T follicular helper cell (primary cell): ENCODE results near the gene CNOT4.
A peak's percentile ranks its signal among the peaks of the same experiment; 100 is the strongest.

Experiments used
- DNase-seq: peaks from one replicate; pipeline ENCODE4 v3.0.0-alpha.2; 2020; ENCODE audit warnings: low read depth
- total RNA-seq, 2 experiments: gene quantifications; one replicate each; lab custom pipeline; 2026; lab: John Stamatoyannopoulos, UW

Gene CNOT4, protein sequence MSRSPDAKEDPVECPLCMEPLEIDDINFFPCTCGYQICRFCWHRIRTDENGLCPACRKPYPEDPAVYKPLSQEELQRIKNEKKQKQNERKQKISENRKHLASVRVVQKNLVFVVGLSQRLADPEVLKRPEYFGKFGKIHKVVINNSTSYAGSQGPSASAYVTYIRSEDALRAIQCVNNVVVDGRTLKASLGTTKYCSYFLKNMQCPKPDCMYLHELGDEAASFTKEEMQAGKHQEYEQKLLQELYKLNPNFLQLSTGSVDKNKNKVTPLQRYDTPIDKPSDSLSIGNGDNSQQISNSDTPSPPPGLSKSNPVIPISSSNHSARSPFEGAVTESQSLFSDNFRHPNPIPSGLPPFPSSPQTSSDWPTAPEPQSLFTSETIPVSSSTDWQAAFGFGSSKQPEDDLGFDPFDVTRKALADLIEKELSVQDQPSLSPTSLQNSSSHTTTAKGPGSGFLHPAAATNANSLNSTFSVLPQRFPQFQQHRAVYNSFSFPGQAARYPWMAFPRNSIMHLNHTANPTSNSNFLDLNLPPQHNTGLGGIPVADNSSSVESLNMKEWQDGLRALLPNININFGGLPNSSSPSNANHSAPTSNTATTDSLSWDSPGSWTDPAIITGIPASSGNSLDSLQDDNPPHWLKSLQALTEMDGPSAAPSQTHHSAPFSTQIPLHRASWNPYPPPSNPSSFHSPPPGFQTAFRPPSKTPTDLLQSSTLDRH
- 23.2 to 32.1 reads per million in 2 experiments for total RNA-seq

DNA sequence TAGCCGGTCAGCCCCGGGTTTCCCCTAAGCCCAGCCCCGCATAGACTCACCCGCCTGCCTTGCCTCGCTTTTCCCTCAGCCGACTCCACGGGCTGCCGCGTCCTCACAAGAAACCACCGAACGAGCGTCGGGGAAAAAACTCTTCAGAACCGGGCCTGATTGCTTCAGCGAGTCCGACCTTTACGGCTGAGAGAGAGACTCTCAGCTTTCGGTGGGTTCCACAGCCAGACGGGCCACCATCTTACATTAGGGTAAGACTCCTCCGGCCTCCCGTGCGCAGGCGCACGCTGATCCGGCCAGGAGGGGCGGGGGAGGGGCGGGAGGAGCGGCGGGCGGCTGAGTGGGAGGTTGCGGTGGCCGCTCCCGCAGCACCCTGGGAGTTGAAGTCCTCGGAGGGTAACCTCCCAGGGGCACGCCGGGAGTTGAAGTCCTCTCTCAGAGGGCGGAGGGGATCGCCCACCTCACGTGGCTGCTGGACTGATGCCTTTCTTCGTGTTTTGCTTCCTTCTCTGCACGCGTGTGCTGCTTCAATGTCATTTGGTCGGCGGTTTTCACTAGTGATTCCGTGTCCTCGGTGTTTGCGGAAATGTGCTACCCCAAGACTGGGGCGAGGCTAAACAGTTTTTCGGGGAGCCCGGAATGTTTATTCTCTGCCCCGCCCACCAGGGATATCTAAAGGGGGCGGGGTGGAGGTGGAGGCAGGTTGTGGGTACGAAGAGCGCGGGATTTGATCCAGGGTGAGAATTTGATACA lies at the start of gene CNOT4:
Gene CNOT4, minus strand, starts transcription at position 264 of the 753 bp plus-strand sequence. CDS start 71,771 bp downstream, outside the sequence.
- DNase-seq, result peak; percentile 97

- no peak for DNase-seq
These were observed 49.0 kb upstream of the CNOT4 start for GRCh38 chr7:135558881-135559280.

- peak; percentile 54 for DNase-seq
These were observed 48.5 kb upstream of the CNOT4 start for GRCh38 chr7:135558337-135558767.

DNA sequence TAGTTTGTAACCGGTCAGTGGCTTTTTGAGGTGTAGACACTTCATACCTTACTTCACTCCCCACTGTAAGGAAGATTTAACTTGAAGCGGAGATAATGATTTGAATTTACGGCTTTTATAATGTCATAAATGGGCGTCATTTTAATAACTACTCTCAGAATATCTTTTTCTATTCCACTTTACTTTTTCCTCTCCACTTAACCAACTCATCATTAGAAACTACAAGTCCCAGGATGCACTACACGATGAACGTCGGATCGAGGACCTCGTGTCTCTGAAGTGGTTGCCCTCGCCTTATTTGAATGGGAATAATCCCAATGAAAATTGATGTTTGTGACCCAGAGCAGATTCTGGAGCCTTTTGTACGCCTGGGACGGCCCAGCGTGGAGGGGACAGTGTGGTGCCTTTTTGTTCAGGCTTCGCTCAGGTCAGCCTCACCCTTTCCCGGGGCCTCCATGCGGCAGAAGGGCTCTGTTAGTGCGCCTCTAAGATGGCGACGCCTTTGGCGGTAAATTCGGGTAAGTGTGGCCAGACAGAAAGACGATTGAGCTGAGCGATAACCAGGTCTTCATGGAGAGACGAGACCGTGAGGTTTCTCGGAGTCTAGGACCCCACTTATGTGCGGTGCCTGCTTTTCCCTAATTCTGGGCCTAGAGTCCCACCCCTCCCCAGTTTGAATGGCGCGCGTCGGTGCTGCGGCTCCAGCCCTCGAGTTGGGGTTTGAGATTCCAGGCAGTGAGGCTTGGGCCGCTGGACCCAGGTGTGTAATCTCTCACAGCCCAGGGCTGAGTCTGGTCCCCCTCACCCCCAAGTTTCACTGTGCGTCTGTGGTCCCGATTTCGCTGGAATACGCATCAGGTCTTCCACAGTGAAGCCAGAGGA lies 47.8 kb upstream of the CNOT4 start, which contains the start of gene NUP205:
Gene NUP205, plus strand, starts transcription at position 463 of the 882 bp plus-strand sequence. Its CDS starts 28 bp downstream, at position 491.
- peak; percentile 57 for DNase-seq

GRCh38 chr7:135553346-135553745 lies 43.4 kb upstream of the CNOT4 start:
- no peak for DNase-seq

GRCh38 chr7:135552148-135552547 lies 42.2 kb upstream of the CNOT4 start:
- no peak for DNase-seq

- DNase-seq, result no peak
These were observed 40.3 kb upstream of the CNOT4 start for GRCh38 chr7:135550196-135550595.

GRCh38 chr7:135541029-135541428 lies 31.1 kb upstream of the CNOT4 start:
- no peak for DNase-seq

DNA sequence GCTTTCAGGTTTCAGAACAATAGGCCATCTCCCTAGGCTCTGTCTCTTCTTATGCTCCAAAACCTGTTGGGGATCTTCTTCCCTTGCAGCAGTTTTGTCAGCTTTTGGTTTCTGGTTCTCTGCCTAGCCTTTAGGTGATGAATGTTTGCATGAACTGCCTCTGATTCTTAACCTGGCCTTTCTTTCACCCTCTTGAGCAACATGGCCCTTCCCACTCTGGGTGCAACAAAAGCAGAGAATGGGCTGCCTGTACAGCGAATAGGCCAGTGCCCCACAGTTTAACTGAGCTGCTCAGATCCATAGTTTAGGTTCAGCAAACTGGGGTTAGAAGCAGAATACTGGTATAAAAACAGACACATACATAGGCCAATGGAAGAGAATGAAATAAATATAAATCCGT lies 29.7 kb upstream of the CNOT4 start:
- no peak for DNase-seq

DNA sequence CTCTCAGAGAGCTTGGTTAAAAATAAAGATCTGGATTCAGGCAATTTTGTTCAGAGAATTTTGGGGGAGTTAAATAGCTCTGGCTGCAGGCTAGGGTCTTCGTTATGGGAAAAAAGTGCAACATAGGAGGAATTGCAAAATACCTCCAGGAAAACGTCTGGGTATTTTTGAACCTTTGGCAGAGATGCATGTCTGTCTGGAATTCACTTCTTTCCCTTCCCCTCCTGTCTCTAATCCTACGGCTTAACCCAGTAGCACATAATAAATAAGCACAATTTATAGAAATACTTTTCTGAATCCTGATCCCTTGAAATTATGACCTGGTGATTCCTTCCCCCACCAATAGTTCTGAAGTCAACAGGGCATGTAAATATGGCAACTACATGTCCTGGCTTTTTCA lies 28.5 kb upstream of the CNOT4 start:
- DNase-seq, result no peak

- no peak for DNase-seq
These were observed 28.0 kb upstream of the CNOT4 start for GRCh38 chr7:135537905-135538304.

GRCh38 chr7:135537453-135537852 lies 27.6 kb upstream of the CNOT4 start:
- no peak for DNase-seq

DNA sequence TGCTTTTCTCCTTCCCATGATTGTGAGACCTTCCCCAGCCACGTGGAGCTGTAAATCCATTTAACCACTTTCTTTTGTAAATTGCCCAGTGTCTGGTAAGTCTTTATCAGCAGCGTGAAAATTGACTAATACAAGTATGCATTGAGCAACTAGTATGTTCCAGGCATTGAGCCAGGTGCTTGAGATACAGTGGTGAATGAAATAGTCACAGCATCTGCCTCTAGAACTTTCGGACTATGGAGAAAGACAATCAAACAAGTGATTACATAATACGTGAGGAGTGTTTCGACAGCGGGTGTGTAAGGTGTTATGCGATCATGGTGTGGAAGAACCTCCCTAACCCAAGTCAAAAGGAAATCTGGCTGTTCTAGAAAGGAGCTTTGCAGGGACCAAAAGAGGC lies 26.2 kb upstream of the CNOT4 start:
- no peak for DNase-seq

- DNase-seq, result no peak
These were observed 17.1 kb upstream of the CNOT4 start for GRCh38 chr7:135527025-135527424.

GRCh38 chr7:135525426-135525825 lies 15.5 kb upstream of the CNOT4 start:
- DNase-seq, result no peak

DNA sequence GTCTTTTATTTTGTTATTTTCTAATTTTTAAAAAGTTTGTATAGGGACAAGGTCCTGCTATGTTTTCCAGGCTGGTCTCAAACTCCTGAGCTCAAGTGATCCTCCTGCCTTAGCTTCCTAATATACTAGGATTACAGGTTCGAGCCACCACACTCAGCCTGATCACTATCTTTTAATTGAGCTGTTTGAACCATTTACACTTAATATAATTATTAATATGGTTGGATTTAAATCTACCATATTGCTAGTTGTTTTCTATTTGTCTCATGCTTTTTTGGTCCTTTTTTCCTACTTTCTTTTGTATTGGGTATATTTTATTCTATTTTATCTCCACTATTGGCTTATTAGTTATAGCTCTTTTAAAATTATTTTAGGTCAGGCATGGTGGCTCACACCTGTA lies 13.2 kb upstream of the CNOT4 start:
- no peak for DNase-seq

DNA sequence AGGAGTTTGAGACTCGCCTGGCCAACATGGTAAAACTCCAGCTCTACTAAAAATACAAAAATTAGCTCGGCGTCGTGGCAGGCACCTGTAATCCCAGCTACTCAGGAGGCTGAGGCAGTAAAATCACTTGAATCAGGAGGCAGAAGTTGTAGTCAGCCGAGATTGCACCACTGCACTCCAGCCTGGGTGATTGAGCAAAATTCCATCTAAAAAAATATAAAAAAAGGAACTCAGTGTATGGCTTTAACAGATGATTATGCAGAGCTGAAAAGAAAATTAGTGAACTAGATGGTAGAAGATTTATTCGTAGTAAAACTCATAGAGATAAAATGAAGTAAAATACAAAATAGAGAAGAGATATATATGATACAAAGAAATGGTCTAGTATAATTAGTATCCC lies 12.6 kb upstream of the CNOT4 start:
- no peak for DNase-seq

- no peak for DNase-seq
These were observed 10.0 kb upstream of the CNOT4 start for GRCh38 chr7:135519871-135520270.

DNA sequence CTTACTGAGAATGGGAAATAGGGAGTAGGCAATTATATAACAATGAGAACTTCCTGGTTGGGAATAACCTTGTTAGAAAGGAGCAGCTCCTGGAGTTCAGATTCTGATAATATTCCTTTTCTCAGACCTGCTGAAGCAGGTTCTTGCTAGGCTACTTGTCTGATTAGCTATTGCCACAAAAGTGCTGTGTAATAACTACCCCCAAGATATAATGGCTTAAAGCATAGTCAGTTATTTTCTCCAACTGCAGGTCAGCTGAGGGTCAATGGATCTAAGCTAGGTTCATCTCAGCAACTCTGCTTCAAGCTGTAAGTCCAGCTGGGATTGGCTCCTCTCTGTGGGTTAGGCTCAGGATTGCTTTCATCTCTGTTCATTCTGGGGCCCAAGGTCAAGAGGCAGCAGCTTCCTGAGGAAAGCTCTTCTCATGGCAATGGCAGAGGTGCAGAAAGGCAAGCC lies 9.4 kb upstream of the CNOT4 start:
- DNase-seq, result no peak

- no peak for DNase-seq
These were observed 8.8 kb upstream of the CNOT4 start for GRCh38 chr7:135518748-135519147.

GRCh38 chr7:135517060-135517459 lies 7.2 kb upstream of the CNOT4 start:
- no peak for DNase-seq
